Nephron progenitor cell (in vitro differentiated cells): ENCODE measurements around the gene DDX42.

ENCODE experiments used
- DNase-seq: peaks from one replicate; pipeline ENCODE4 v3.0.0; 2021
- H3K27ac Mint-ChIP-seq: 2 replicates; pipeline ENCODE4 v1.8.0; 2021; ENCODE audit warnings: mild to moderate bottlenecking, moderate library complexity, mixed read lengths
- H3K27me3 Mint-ChIP-seq: 2 replicates; pipeline ENCODE4 v1.8.0; 2021; ENCODE audit warnings: mild to moderate bottlenecking, low read depth, mixed read lengths; ENCODE audit not compliant: poor library complexity
- H3K36me3 Mint-ChIP-seq: 2 replicates; pipeline ENCODE4 v1.8.0; 2021; ENCODE audit warnings: low read depth, mixed read lengths
- H3K4me1 Mint-ChIP-seq: 2 replicates; pipeline ENCODE4 v1.8.0; 2021; ENCODE audit warnings: mixed read lengths
- H3K4me3 Mint-ChIP-seq: 2 replicates; pipeline ENCODE4 v1.8.0; 2021; ENCODE audit warnings: mild to moderate bottlenecking, moderate library complexity, mixed read lengths
- H3K9me3 Mint-ChIP-seq: 2 replicates; pipeline ENCODE4 v1.8.0; 2021; ENCODE audit warnings: mild to moderate bottlenecking, moderate library complexity, mixed read lengths
- TF ChIP-seq, protein P1 (sequence below): fragments of 200-600 bp; sonication (generic); IDR thresholded peaks from 2 replicates; pipeline ENCODE4 v1.5.0; 2021; ENCODE audit warnings: antibody characterized with exemption

The DDX42 gene

DNA sequence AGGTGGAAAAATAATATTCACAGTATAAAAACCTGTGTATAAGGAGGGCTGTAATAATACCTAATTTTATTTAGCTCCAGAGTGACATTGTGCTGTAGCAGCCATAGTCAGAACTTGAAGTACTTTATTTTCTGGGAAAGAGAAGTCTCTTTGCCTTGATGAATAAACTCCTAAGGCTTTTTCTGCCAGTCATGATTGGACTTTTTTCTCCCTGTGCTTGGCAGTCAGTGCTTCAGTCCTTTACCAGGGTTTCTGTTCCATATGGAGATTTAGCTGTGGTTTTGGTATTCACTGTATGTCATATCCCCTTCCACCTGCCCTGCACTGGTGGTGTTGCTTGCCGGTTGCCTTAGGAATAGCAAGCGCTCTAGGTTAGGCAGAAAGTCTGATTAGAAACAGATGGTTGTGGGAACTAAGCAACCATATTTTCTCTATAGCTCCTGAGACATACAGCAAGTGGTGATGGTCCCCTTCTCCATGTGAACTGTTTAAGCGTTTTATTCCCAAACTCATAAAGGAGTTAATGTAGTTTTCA is 24.7 kb downstream of the DDX42 start:
- H3K4me1 Mint-ChIP-seq, result no peaks in the 10 kb centered on the region
- no peak for DNase-seq
- no peaks in the 10 kb centered on the region for H3K27me3 Mint-ChIP-seq
- no peak overlapping the region for H3K27ac Mint-ChIP-seq
- H3K36me3 Mint-ChIP-seq, result peaks cover 65% of the 10 kb centered on the region
- no peak overlapping the region for H3K4me3 Mint-ChIP-seq
- TF ChIP-seq, protein P1, sequence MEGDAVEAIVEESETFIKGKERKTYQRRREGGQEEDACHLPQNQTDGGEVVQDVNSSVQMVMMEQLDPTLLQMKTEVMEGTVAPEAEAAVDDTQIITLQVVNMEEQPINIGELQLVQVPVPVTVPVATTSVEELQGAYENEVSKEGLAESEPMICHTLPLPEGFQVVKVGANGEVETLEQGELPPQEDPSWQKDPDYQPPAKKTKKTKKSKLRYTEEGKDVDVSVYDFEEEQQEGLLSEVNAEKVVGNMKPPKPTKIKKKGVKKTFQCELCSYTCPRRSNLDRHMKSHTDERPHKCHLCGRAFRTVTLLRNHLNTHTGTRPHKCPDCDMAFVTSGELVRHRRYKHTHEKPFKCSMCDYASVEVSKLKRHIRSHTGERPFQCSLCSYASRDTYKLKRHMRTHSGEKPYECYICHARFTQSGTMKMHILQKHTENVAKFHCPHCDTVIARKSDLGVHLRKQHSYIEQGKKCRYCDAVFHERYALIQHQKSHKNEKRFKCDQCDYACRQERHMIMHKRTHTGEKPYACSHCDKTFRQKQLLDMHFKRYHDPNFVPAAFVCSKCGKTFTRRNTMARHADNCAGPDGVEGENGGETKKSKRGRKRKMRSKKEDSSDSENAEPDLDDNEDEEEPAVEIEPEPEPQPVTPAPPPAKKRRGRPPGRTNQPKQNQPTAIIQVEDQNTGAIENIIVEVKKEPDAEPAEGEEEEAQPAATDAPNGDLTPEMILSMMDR, result no peak
- no peaks in the 10 kb centered on the region for H3K9me3 Mint-ChIP-seq

DNA sequence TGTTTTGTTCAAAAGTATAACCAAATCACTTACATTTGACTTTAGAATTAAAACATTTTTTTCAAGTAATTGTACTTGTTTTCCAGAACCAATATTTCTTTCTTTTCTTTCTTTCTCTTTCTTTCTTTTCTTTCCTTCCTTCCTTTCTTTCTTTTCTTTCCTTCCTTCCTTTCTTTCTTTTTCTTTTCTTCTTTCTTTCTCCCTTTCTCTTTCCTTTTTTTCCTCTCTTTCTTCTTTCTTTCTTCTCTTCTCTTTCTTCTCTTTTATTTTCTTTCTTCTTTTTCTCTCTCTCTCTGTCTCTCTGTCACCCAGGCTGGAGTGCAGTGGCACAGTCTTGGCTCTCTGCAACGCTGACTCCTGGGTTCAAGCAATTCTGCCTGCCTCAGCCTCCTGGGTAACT is 26.8 kb downstream of the DDX42 start:
- no peak for DNase-seq
- Mint-ChIP-seq H3K27me3 (no peaks in the 10 kb centered on the region), H3K4me3 (no peak overlapping the region), H3K36me3 (peaks cover 61% of the 10 kb centered on the region), H3K27ac (peak overlapping the region; percentile 15), H3K4me1 (no peaks in the 10 kb centered on the region), H3K9me3 (no peaks in the 10 kb centered on the region)
- TF ChIP-seq, protein P1, result no peak

DNA sequence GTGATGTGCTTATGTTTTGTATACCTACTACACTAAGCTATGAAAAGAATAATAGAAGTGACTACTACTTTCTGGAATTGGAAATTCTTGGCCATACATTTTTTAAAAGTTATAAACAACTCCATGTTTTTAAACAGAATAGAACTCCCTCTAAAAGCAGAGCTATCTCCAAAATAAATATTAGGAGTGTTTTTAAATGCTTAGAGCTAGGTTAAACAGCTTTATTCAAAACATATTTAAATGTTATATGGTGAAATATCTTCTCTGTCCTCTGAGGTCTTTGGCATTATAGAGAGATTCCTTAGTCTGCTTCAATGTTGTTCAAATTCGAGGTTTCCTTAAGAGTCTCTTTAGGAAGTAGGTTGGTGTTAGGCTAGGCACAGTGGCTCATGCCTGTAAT is 30.4 kb downstream of the DDX42 start:
- Mint-ChIP-seq H3K36me3 (peaks cover 73% of the 10 kb centered on the region), H3K27ac (peak overlapping the region; percentile 22), H3K4me1 (no peaks in the 10 kb centered on the region), H3K9me3 (no peaks in the 10 kb centered on the region), H3K4me3 (no peak overlapping the region), H3K27me3 (no peaks in the 10 kb centered on the region)
- DNase-seq, result no peak
- TF ChIP-seq, protein P1, result no peak

DNA sequence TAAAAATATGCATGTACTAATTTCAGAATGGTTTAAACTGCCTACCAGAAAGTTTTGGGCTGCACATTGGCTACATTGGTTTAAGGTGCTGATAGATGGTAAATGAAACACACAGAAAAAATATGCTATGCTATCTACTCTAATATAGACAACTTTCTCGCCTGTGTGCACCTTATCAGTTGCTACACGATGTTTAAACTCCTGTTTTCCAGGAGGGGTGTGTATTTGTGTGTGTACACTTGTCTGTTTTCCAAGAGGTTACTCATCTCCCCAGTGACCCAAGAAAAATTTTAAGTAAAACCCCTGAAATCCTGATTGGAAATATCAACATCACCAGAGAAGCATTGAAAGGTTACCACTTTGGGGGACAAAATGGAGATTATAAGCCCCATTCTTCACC is 31.6 kb downstream of the DDX42 start:
- Mint-ChIP-seq H3K27me3 (no peaks in the 10 kb centered on the region), H3K9me3 (no peaks in the 10 kb centered on the region), H3K4me3 (no peak overlapping the region), H3K27ac (no peak overlapping the region), H3K36me3 (peaks cover 71% of the 10 kb centered on the region), H3K4me1 (no peaks in the 10 kb centered on the region)
- no peak for DNase-seq
- TF ChIP-seq, protein P1, result no peak

DNA sequence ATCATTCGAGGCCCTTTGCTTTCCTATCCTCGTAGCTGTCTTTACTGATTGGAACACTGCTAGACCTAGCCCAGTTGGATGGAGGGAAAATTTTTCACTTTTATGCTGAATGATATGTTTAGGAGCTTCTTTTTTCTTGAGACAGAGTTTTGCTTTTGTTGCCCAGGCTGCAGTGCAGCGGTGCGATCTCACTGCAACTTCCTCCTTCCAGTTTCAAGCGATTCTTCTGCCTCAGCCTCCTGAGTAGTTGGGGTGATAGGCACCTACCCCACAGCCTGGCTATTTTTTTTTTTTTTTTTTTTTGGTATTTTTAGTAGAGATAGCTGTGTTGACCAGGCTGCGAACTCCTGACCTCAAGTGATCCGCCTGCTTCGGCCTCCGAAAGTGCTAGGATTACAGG is 36.0 kb downstream of the DDX42 start:
- Mint-ChIP-seq H3K9me3 (no peaks in the 10 kb centered on the region), H3K36me3 (peaks cover 88% of the 10 kb centered on the region), H3K27ac (no peak overlapping the region), H3K27me3 (no peaks in the 10 kb centered on the region), H3K4me3 (no peak overlapping the region), H3K4me1 (no peaks in the 10 kb centered on the region)
- TF ChIP-seq, protein P1, result no peak
- no peak for DNase-seq

DNA sequence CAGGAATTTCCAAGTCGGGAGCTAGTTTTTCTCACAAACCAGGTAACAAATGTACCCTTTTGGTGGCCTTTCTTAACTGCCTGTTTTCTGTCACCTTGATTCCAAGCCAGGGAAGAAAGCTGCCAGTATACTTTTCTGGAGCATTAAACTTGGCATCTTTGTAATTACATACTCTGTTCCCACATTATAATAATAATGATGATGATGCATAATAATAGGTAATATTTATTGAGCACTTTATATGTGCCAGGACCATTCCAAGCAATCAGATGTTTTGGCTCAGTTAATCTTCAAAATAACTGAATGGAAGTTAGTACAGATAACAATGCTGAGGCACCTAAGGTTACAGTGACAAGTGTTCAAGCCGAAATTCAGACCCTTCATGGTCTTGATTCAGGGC is 42.2 kb downstream of the DDX42 start:
- Mint-ChIP-seq H3K4me1 (no peaks in the 10 kb centered on the region), H3K27ac (no peak overlapping the region), H3K4me3 (no peak overlapping the region), H3K9me3 (no peaks in the 10 kb centered on the region), H3K27me3 (no peaks in the 10 kb centered on the region), H3K36me3 (peaks cover 93% of the 10 kb centered on the region)
- no peak for DNase-seq
- TF ChIP-seq, protein P1, result no peak
